ENCODE results near the gene WASF2. TPM values are rescaled to one million over a fixed set of nuclear protein-coding genes. Genes with fewer than 3 reads are reported as not detected.

The WASF2 gene
- polyA plus RNA-seq, 1 donor from 2014 or later: 2.5 TPM

DNA sequence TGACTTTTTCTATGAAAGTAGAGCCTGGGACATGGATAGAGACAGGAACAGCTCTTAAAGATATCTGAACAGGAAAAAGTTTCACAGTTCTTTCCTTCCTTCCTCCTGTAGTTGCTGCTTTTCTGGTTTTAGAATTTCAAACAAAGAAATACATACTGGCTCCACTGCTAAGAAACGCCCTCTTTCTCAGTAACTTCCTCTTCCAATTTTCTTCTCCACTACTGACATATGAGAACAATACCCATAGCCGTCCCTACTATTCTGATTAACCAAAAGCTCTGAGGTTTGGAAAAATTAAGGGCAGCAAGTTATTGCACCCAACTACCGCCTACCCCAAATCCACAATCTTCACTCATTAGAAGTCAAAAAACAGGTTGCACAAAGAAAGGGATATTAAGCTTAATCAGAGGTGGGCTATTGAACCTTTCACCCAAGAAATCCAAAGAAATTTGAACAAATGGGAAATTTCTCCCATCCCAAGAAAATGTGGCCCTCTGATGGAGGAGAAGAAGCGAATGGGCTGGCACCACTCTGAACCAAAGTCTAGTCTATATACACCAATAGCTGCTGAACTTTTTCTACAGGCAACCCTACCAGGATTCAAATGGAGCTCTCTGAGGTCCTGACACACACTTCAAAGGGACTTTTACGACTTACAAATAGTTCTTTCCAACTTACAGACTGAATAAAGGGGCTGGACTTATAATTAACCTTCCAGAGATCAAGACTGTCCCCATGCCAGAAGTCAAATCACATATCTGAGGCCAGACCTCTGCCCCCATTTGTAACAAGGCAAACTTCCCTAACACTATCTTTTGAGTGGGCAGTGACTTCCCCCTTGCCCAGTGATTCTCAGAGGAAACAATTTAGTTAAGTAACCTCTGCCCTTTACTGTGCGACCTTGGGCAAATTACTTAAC, 1.7 kb downstream of the WASF2 start:
- H3K4me2 ChIP-seq (ENCODE audit: low read length): peak overlapping the region; percentile 86
- no peaks in the 10 kb centered on the region for H4K20me1 ChIP-seq (ENCODE audit: insufficient read depth)
- H3K27me3 ChIP-seq (ENCODE audit: insufficient read depth, low read depth, low read length): no peaks in the 10 kb centered on the region
- peaks cover 4% of the 10 kb centered on the region for H3F3A ChIP-seq (ENCODE audit: insufficient read depth, low read length, poor library complexity, severe bottlenecking)
- H3K79me2 ChIP-seq (replicated peaks; ENCODE audit: insufficient read depth, low read length): peaks cover 34% of the 10 kb centered on the region
- H3K9me3 ChIP-seq (ENCODE audit: low read length): no peaks in the 10 kb centered on the region
- H3K4me3 ChIP-seq (ENCODE audit: low read length): peak overlapping the region; percentile 100
- no peak for TF ChIP-seq MXI1 (conservative IDR thresholded peaks at IDR 0.05; ENCODE audit: poor library complexity, severe bottlenecking)
- TF ChIP-seq REST (IDR thresholded peaks at IDR 0.05; ENCODE audit: borderline replicate concordance): no peak
- no peak for TF ChIP-seq EZH2 (IDR thresholded peaks at IDR 0.05; ENCODE audit: borderline replicate concordance, insufficient read depth, low read length, poor library complexity, severe bottlenecking)
- no peak for TF ChIP-seq RAD21 (conservative IDR thresholded peaks at IDR 0.05)
- TF ChIP-seq POLR2AphosphoS5 (IDR thresholded peaks at IDR 0.05): no peak
- TF ChIP-seq, protein P1, sequence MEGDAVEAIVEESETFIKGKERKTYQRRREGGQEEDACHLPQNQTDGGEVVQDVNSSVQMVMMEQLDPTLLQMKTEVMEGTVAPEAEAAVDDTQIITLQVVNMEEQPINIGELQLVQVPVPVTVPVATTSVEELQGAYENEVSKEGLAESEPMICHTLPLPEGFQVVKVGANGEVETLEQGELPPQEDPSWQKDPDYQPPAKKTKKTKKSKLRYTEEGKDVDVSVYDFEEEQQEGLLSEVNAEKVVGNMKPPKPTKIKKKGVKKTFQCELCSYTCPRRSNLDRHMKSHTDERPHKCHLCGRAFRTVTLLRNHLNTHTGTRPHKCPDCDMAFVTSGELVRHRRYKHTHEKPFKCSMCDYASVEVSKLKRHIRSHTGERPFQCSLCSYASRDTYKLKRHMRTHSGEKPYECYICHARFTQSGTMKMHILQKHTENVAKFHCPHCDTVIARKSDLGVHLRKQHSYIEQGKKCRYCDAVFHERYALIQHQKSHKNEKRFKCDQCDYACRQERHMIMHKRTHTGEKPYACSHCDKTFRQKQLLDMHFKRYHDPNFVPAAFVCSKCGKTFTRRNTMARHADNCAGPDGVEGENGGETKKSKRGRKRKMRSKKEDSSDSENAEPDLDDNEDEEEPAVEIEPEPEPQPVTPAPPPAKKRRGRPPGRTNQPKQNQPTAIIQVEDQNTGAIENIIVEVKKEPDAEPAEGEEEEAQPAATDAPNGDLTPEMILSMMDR (IDR thresholded peaks at IDR 0.05; ENCODE audit: poor library complexity, severe bottlenecking): no peak
- H3K9ac ChIP-seq (ENCODE audit: low read length): no peak overlapping the region
- H3K27ac ChIP-seq (ENCODE audit: low read length): no peak overlapping the region
- no peaks in the 10 kb centered on the region for H3K36me3 ChIP-seq (ENCODE audit: insufficient read depth, low read length)
- H3K9me2 ChIP-seq (ENCODE audit: insufficient read depth, low read length): no peaks in the 10 kb centered on the region
- H2AFZ ChIP-seq (ENCODE audit: low read depth, low read length): no peak overlapping the region

GRCh38 chr1:27485363-27485762, 4.6 kb downstream of the WASF2 start:
- Histone ChIP-seq H2AFZ (ENCODE audit: low read depth, low read length) (no peak overlapping the region), H3K27ac (ENCODE audit: low read length) (no peak overlapping the region), H3K27me3 (ENCODE audit: insufficient read depth, low read depth, low read length) (no peaks in the 10 kb centered on the region), H3K36me3 (ENCODE audit: insufficient read depth, low read length) (no peaks in the 10 kb centered on the region), H4K20me1 (ENCODE audit: insufficient read depth) (no peaks in the 10 kb centered on the region), H3K4me2 (ENCODE audit: low read length) (no peak overlapping the region), H3K9ac (ENCODE audit: low read length) (no peak overlapping the region), H3K9me2 (ENCODE audit: insufficient read depth, low read length) (no peaks in the 10 kb centered on the region), H3K4me3 (ENCODE audit: low read length) (no peak overlapping the region), H3K79me2 (replicated peaks; ENCODE audit: insufficient read depth, low read length) (peaks cover 47% of the 10 kb centered on the region), H3K9me3 (ENCODE audit: low read length) (no peaks in the 10 kb centered on the region), H3F3A (ENCODE audit: insufficient read depth, low read length, poor library complexity, severe bottlenecking) (peaks cover 4% of the 10 kb centered on the region)
- TF ChIP-seq EZH2 (IDR thresholded peaks at IDR 0.05; ENCODE audit: borderline replicate concordance, insufficient read depth, low read length, poor library complexity, severe bottlenecking) (no peak), MXI1 (conservative IDR thresholded peaks at IDR 0.05; ENCODE audit: poor library complexity, severe bottlenecking) (no peak), REST (IDR thresholded peaks at IDR 0.05; ENCODE audit: borderline replicate concordance) (no peak), TAF1 (IDR thresholded peaks at IDR 0.05; ENCODE audit: low read depth) (no peak), SMC3 (conservative IDR thresholded peaks at IDR 0.05; ENCODE audit: poor library complexity) (no peak), RAD21 (conservative IDR thresholded peaks at IDR 0.05) (no peak), EP300 (conservative IDR thresholded peaks at IDR 0.05; ENCODE audit: poor library complexity, severe bottlenecking) (no peak), POLR2AphosphoS5 (IDR thresholded peaks at IDR 0.05) (no peak)
- TF ChIP-seq, protein P1 (IDR thresholded peaks at IDR 0.05; ENCODE audit: poor library complexity, severe bottlenecking): no peak
